B cell (primary cell): Measurements from ENCODE around the gene PNPLA2. TPM values are rescaled to one million over a fixed set of nuclear protein-coding genes. Genes with fewer than 3 reads are reported as not detected.

Experiments used
- ATAC-seq: fragments of 200-7000 bp; cut with Tn5 transposase; one replicate; pipeline ENCODE4 v1.10.0; 2021; ENCODE audit warnings: low read depth, mild to moderate bottlenecking, moderate number of reproducible peaks, moderate library complexity
- CTCF ChIA-PET: fragments of 350-600 bp; sonication (Branson Sonifier 250); formaldehyde crosslinking; loops from one replicate; lab custom pipeline; 2021; ENCODE audit warnings: antibody characterized with exemption, inconsistent platforms; lab: Charles Lee
- POLR2A ChIA-PET: fragments of 350-600 bp; sonication (Branson Sonifier 250); formaldehyde crosslinking; loops from one replicate; lab custom pipeline; 2021; ENCODE audit warnings: antibody characterized with exemption; lab: Charles Lee
- DNase-seq: peaks from one replicate; pipeline ENCODE4 v3.0.0; 2013
- H2AFZ ChIP-seq: 2 replicates; pipeline ENCODE4 v1.6.1; 2012; ENCODE audit warnings: mild to moderate bottlenecking, low read depth, low read length; ENCODE audit not compliant: insufficient read depth, poor library complexity, severe bottlenecking
- H3K27ac ChIP-seq, 2 donors: 1 replicate in 1 of 2; 2 replicates in 1 of 2; pipeline ENCODE4 v1.5.1; 2012 to 2013; ENCODE audit warnings: low read length in 2 of 2, mild to moderate bottlenecking in 2 of 2, moderate library complexity in 1 of 2
- H3K27me3 ChIP-seq, 4 experiments: fragments of 200-600 bp in 1 of 4; sonication (generic) in 1 of 4; replicated peaks in 1 of 4; 1 replicate in 2 of 4; 2 replicates in 2 of 4; pipeline versions ENCODE4 v1.6.1 to v1.7.0; 2013 to 2016; ENCODE audit warnings: low read length in 3 of 4, mild to moderate bottlenecking in 2 of 4, mixed read lengths in 1 of 4, moderate library complexity in 1 of 4; ENCODE audit not compliant: insufficient read depth in 4 of 4, control insufficient read depth in 3 of 4; ENCODE audit errors: control extremely low read depth in 1 of 4
- H3K36me3 ChIP-seq, 2 experiments: replicated peaks in 1 of 2; 1 replicate in 1 of 2; 2 replicates in 1 of 2; pipeline versions ENCODE4 v1.6.1 to v1.7.1; 2013; ENCODE audit warnings: low read length in 1 of 2; ENCODE audit not compliant: insufficient read depth in 2 of 2, control insufficient read depth in 1 of 2; ENCODE audit errors: control extremely low read depth in 1 of 2, extremely low read depth in 1 of 2
- H3K4me1 ChIP-seq, 2 donors: fragments of 200-600 bp in 1 of 2; sonication (generic) in 1 of 2; 1 replicate in 1 of 2; 2 replicates in 1 of 2; pipeline versions ENCODE4 v1.5.1 to v1.6.1; 2013 to 2017; ENCODE audit warnings: low read length in 2 of 2; ENCODE audit not compliant: control insufficient read depth in 2 of 2, insufficient read depth in 2 of 2
- H3K4me2 ChIP-seq: replicated peaks from 2 replicates; pipeline ENCODE3; 2012; ENCODE audit warnings: mild to moderate bottlenecking, low read depth, low read length; ENCODE audit not compliant: poor library complexity, severe bottlenecking
- H3K4me3 ChIP-seq, 5 experiments: fragments of 200-600 bp in 1 of 5; sonication (generic) in 1 of 5; 1 replicate in 3 of 5; 2 replicates in 2 of 5; pipeline versions ENCODE4 v1.5.1 to v1.7.0; 2011 to 2016; ENCODE audit warnings: low read length in 4 of 5, mild to moderate bottlenecking in 4 of 5, low read depth in 2 of 5, control low read depth in 1 of 5, moderate library complexity in 1 of 5; ENCODE audit not compliant: insufficient read depth in 1 of 5; ENCODE audit errors: control extremely low read depth in 1 of 5, extremely low read depth in 1 of 5
- H3K79me2 ChIP-seq: fragments of 200-600 bp; sonication (generic); one replicate; pipeline ENCODE4 v1.6.0; 2016; ENCODE audit warnings: low read length; ENCODE audit not compliant: control insufficient read depth, insufficient read depth
- H3K9ac ChIP-seq: fragments of 200-600 bp; sonication (generic); 2 replicates; pipeline ENCODE4 v1.6.1; 2017; ENCODE audit warnings: mild to moderate bottlenecking, low read length, moderate library complexity
- H3K9me3 ChIP-seq, 3 donors: one replicate each; pipeline versions ENCODE4 v1.6.1 to v1.7.1; 2013; ENCODE audit warnings: low read length in 2 of 3; ENCODE audit not compliant: control insufficient read depth in 2 of 3, insufficient read depth in 1 of 3; ENCODE audit errors: control extremely low read depth in 1 of 3
- H4K20me1 ChIP-seq: 2 replicates; pipeline ENCODE4 v1.6.0; 2012; ENCODE audit warnings: mild to moderate bottlenecking, low read length; ENCODE audit not compliant: insufficient read depth, control insufficient read depth, poor library complexity, severe bottlenecking
- H3K27ac Mint-ChIP-seq: one replicate; pipeline ENCODE4 v1.8.0; 2021; ENCODE audit warnings: mixed read lengths
- H3K27me3 Mint-ChIP-seq: one replicate; pipeline ENCODE4 v1.8.0; 2021; ENCODE audit warnings: mixed read lengths
- H3K4me1 Mint-ChIP-seq: one replicate; pipeline ENCODE4 v1.8.0; 2021; ENCODE audit warnings: mixed read lengths
- H3K4me3 Mint-ChIP-seq: one replicate; pipeline ENCODE4 v1.8.0; 2021; ENCODE audit warnings: mixed read lengths
- H3K9me3 Mint-ChIP-seq: one replicate; pipeline ENCODE4 v1.8.0; 2022; ENCODE audit warnings: mixed read lengths; ENCODE audit not compliant: insufficient read depth
- EZH2 ChIP-seq: IDR thresholded peaks from 2 replicates; pipeline ENCODE4 v1.6.1; 2012; ENCODE audit warnings: borderline replicate concordance, low read depth, mild to moderate bottlenecking, moderate library complexity, low read length; ENCODE audit not compliant: insufficient read depth, poor library complexity, severe bottlenecking
- WGBS: methylation state at CpG from one replicate; pipeline ENCODE4 v1.1.5; 2013; ENCODE audit warnings: missing lambda C conversion rate; ENCODE audit not compliant: insufficient coverage; 5-methylcytosine and 5-hydroxymethylcytosine counted together
- intact Hi-C: fragments of 100-400 bp; cut with micrococcal nuclease; formaldehyde crosslinking; loops from one replicate; pipeline ENCODE4 v1.10.0; 2022
- polyA plus RNA-seq: library from polyadenylated mRNA; depleted of rRNA; stranded (reverse); fragments of >200 nt; gene quantifications from 2 replicates; pipeline ENCODE4 v1.2.3, GENCODE V29; 2012
- total RNA-seq, 2 donors: library from RNA; stranded (reverse); fragments of 120-200 nt in 1 of 2; gene quantifications; 1 replicate in 1 of 2; 2 replicates in 1 of 2; pipeline versions ENCODE4 v1.2.3 to v1.2.4, GENCODE V29; 2013 to 2022
- TF ChIP-seq, protein P1 (sequence below): fragments of 200-600 bp; IDR thresholded peaks from one replicate; pipeline ENCODE4 v1.8.0; 2022; ENCODE audit warnings: antibody characterized with exemption, mild to moderate bottlenecking

The PNPLA2 gene
- total and polyA plus RNA-seq, 2 donors (not counting 1 experiment from before 2014, with no cell fraction given) = 208 to 276 TPM

DNA sequence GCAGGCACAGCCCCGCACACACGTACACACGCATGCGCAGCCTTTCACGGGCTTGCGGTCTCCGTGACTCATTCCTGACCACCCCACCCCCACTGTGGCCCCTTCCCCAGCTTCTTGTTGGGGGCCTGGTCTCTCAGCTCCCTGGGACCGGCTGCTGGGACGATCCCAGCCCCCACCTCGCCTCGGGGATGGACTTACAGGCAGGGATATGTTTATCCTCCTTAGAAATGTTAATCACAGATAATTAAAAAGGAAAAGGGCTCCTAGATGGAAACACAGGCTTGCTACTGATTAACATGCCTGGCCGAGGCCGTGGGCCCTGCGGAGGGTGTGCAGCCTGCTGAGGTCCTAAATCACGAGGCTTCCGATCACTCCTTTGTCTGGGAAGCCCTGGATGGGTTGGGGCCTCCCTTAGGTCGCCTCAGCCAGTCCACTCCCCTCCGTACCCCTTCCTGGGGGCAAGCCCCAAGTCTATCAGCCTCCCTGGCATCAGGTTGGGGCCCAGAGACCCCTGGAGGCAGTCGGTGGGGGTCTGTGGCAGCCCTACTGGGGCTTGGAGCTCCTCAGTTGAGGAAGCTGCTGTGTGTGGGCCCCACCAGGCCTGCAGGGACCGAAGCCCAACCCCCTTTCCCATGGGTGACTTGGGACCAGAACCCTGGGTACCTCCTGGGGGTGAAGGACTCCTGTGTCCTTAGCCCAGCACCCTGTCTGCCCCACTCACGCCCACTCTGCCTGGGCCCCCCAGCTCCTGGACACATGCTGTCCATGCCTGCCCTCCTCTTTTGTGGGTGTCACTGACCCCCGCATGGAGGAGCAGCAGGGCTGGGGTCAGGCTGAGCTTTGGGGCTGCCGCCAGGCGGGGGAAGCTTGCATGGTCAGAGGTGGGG lies 44.6 kb downstream of the PNPLA2 start:
- H3K4me3 Mint-ChIP-seq = no peak overlapping the region
- Histone ChIP-seq H3K27me3 (no peaks in the 10 kb centered on the region), H4K20me1 (no peaks in the 10 kb centered on the region), H3K4me2 (no peak overlapping the region), H2AFZ (no peak overlapping the region), H3K79me2 (no peaks in the 10 kb centered on the region), H3K4me3 (no peak overlapping the region), H3K9me3 (no peaks in the 10 kb centered on the region), H3K36me3 (no peaks in the 10 kb centered on the region), H3K27ac (no peak overlapping the region), H3K4me1 (no peaks in the 10 kb centered on the region), H3K9ac (no peak overlapping the region)
- ChIA-PET CTCF (no interaction called here), POLR2A (no interaction called here)
- H3K4me1 Mint-ChIP-seq = no peaks in the 10 kb centered on the region
- H3K27ac Mint-ChIP-seq = no peak overlapping the region
- DNase-seq (no peak), ATAC-seq (no peak)
- intact Hi-C loops = no loop called here
- TF ChIP-seq EZH2 = no peak
- TF ChIP-seq, protein P1, sequence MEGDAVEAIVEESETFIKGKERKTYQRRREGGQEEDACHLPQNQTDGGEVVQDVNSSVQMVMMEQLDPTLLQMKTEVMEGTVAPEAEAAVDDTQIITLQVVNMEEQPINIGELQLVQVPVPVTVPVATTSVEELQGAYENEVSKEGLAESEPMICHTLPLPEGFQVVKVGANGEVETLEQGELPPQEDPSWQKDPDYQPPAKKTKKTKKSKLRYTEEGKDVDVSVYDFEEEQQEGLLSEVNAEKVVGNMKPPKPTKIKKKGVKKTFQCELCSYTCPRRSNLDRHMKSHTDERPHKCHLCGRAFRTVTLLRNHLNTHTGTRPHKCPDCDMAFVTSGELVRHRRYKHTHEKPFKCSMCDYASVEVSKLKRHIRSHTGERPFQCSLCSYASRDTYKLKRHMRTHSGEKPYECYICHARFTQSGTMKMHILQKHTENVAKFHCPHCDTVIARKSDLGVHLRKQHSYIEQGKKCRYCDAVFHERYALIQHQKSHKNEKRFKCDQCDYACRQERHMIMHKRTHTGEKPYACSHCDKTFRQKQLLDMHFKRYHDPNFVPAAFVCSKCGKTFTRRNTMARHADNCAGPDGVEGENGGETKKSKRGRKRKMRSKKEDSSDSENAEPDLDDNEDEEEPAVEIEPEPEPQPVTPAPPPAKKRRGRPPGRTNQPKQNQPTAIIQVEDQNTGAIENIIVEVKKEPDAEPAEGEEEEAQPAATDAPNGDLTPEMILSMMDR = no peak
- 88% methylated on average over 14 of the region's 24 CpGs for WGBS
- no peaks in the 10 kb centered on the region for H3K9me3 Mint-ChIP-seq
- H3K27me3 Mint-ChIP-seq = no peaks in the 10 kb centered on the region
